Measurements from ENCODE around the gene SMG1. TPM values are rescaled to one million over a fixed set of nuclear protein-coding genes. Genes with fewer than 3 reads are reported as not detected.
"Not testable (repeated sequence)": the region's sequence is repeated elsewhere in the genome, so short reads cannot be mapped to it uniquely, and the experiment has no call there.

SMG1 gene
- total RNA-seq, 1 donor from 2014 or later, result 39.9 TPM

GRCh38 chr16:18767217-18767616 lies 159.0 kb downstream of the SMG1 start:
- DNase-seq (ENCODE audit: low read depth in 2 of 2), result not testable (repeated sequence)

GRCh38 chr16:18762713-18763112 lies 163.5 kb downstream of the SMG1 start:
- not testable (repeated sequence) for DNase-seq (ENCODE audit: low read depth in 2 of 2)

GRCh38 chr16:18759598-18760520 lies 166.3 kb downstream of the SMG1 start:
- peak; percentile 2 to 4 for DNase-seq (ENCODE audit: low read depth in 2 of 2)

- not testable (repeated sequence) for DNase-seq (ENCODE audit: low read depth in 2 of 2)
Observed at GRCh38 chr16:18757960-18758660, 168.1 kb downstream of the SMG1 start.

DNA sequence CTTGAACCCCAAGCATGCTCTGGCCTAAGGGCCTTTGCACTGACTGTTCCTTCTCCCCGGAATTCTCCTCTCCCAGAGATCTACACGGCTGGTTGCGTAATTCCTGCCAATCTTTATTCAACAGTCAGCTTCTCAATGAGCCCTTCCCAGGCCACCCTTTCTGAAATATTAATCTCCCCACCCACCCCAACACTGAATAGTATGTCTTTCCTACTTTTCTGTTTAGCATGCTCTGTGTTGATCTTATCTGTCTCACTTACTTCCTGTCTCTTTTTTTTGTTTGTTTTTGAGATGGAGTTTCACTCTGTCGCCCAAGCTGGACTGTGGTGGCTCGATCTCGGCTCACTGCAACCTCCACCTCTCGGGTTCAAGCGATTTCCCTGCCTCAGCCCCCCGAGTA lies 169.6 kb downstream of the SMG1 start:
- not testable (repeated sequence) for DNase-seq (ENCODE audit: low read depth in 2 of 2)

Other genes starting within 250 kb of the SMG1 start
- gene RPS15A, start 136.1 kb downstream of the SMG1 start, total RNA-seq, result 1,241 and 1,560 TPM in 2 replicates
- 473 and 503 TPM in 2 replicates for gene ARL6IP1, start 124.9 kb downstream of the SMG1 start, total RNA-seq
- 2.2 and 3.7 TPM in 2 replicates for gene TMC7, start 57.5 kb upstream of the SMG1 start, total RNA-seq
- 16.8 and 28.8 TPM in 2 replicates for gene COQ7, start 141.2 kb upstream of the SMG1 start, total RNA-seq
- gene ITPRIPL2, start 187.6 kb upstream of the SMG1 start, total RNA-seq, result 21.8 and 26.0 TPM in 2 replicates
- gene SYT17, start 241.8 kb upstream of the SMG1 start, total RNA-seq, result 1.3 and 3.7 TPM in 2 replicates

Measured in dermis microvascular lymphatic vessel endothelial cell (primary cell).